ENCODE measurements around the gene MAPKAPK2.
"Not testable (repeated sequence)": the region's sequence is repeated elsewhere in the genome, so short reads cannot be mapped to it uniquely, and the experiment has no call there.

The MAPKAPK2 gene

DNA sequence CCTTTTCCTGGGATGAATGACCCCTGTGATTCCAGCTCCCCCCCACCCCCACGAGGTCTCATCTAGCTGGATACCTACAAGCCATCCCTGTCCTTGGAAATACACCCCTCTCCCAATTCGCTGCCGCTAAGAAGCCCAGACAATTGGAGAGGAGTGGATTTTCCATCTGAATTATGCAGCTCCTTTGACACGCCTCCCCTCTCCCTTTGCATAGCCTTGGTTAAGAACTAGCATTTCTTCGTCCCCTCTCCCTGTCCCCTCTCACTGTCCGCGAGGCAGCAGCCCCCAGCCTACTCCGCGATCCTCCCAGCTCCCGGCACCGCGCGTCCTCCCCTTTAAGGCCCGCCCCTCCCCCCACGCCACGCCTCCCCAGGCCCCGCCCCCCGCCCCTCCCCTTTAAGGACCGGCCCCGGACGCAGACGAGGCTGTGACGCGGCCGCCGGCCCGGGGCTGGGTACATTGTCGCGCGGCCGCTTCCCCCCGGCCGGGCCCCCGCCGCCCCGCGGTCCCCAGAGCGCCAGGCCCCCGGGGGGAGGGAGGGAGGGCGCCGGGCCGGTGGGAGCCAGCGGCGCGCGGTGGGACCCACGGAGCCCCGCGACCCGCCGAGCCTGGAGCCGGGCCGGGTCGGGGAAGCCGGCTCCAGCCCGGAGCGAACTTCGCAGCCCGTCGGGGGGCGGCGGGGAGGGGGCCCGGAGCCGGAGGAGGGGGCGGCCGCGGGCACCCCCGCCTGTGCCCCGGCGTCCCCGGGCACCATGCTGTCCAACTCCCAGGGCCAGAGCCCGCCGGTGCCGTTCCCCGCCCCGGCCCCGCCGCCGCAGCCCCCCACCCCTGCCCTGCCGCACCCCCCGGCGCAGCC lies at the start of gene MAPKAPK2:
MAPKAPK2 (plus strand) TSS at position 428 of the 856 bp plus-strand sequence; CDS start at position 753, 325 bp downstream.
- DNase-seq: peak; percentile 81 to 83

DNA sequence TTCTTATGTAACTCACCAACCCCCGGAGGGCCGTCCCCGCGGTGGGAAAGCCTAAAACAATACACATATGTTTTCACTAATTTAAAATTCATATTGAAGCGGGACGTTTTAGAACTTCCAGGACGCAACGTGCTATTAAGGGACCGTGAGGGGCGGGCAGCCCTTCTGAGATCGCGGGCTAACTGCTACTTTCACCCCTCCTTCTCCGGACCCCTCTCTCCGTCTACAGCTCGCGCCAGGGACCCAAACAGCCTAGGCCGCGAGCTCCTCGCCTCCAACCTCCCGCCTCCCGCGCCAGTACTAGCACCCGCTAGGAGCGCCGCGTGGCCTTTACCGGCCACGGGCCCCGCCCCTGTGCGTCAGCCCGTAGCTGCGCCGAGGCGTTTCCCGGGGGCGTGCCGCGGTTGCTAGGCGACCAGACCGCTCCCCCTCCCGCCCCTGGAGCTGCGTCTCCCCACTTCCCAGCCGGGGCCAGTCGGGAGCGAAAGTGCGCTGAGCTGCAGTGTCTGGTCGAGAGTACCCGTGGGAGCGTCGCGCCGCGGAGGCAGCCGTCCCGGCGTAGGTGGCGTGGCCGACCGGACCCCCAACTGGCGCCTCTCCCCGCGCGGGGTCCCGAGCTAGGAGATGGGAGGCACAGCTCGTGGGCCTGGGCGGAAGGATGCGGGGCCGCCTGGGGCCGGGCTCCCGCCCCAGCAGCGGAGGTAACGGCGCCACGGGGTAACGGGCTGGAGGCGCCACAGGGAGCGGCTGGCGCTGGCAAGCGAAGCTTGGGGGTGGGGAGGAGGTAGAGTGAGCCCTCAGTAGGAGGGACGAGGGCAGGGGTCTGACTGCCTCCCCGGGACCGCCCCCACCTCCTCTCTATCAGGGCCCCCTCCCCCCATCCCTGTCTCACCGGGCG lies 49.4 kb upstream of the MAPKAPK2 start, which contains the start of gene DYRK3:
DYRK3 (plus strand) TSS at position 457 of the 898 bp plus-strand sequence; CDS start at position 625, 168 bp downstream.
- DNase-seq: peak; percentile 94 to 97

DNA sequence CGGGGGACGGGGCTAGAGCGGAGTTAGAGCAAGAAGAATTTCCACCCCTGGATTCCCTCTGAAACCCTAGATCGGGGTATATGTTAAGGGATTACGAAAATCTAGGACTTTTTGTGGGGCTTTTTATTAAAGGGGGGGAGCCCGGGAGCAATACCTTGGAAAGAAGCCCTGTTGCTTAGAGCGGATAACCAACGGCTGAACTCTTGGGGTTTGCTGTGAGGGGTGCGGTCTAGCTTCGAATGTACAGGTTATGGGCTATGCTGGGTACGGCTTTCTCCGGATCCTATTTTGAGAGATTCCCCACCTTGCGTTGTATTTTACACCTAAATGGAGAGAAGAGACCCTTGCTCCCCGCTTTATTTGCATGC lies 48.7 kb upstream of the MAPKAPK2 start:
- no peak for DNase-seq

DNA sequence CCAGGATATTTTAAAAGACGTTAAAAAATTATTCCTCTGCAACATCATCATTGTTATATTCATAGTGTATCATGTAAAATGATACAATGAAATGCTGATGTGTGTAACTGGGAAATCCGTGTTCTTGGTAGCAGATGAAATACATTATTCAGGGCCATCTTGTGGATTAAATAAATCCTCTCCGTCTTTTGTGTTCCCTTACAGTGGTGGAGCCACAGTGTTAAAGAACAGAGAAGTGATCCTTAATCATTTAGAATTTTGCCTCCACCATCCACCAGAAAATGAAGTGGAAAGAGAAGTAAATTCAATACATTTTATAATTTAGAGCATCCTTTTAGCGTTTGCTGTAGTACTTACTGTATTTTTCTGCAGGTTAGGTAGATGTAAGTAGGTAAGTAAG lies 48.0 kb upstream of the MAPKAPK2 start:
- DNase-seq: no peak

DNA sequence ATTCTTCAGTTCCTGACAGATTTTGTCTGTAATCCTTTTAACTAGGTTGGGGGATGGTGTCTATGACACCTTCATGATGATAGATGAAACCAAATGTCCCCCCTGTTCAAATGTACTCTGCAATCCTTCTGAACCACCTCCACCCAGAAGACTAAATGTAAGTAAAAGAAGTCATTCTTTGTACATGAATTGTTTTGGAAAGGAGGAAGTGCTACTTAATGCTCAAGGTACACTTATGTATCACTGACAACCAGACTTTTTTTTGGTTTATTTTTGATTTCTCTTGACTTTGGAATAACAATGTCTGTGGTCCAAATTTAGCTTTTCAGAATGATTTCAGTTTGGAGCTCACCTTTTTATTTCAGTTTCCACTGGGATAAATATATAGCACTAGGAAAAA lies 47.1 kb upstream of the MAPKAPK2 start:
- DNase-seq: no peak

DNA sequence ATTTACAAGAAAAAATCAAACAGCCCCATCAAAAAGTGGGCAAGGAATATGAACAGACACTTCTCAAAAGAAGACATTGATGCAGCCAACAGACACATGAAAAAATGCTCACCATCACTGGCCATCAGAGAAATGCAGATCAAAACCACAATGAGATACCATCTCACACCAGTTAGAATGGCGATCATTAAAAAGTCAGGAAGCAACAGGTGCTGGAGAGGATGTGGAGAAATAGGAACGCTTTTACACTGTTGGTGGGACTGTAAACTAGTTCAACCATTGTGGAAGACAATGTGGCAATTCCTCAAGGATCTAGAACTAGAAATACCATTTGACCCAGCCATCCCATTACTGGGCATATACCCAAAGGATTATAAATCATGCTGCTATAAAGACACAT lies 42.6 kb upstream of the MAPKAPK2 start:
- DNase-seq: not testable (repeated sequence)

DNA sequence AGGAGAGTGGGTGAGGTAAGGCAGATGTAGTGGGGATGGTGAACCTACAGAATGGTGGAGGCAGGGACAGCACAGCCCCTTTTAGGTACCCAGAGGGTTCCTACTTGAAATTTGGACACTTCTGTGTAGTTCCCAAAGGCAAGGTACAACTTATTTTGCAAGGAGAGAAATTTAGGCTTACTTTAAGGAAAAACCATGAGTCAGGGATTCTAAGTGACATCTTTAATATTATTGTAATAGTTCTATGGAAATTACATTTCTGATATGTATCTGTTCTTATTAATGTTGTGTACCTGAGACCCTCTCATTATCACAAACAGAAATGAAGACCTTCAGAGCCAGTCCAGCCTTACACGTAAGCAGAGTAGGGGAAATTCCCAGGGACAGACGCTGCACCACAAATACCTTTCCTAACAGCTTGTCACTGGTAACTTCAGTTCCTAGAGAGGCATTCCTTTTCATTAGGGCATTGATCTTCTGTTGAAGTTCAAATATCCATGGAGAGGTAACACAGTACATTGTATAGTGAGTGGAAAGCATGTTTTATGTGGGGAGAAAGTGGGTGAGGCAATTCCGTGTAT lies 41.5 kb upstream of the MAPKAPK2 start:
- DNase-seq: no peak

DNA sequence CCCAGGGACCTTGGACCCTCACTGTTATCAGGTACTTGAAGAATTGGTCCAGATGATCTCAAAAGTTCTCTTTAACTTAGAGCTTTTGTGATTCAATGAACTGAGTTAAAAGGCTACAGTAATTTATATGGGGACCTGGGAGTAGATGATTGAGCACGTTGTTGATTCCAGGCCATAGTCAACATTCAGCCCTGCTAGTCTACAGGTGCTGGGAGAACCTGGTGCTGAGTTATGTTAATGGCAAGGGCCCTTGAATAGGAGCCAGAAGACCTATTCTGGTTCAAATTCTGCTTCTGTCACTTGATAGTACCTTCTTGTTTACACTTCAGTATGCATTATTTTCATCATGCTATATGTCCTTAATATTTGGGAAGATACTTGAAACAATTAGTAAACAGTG lies 38.2 kb upstream of the MAPKAPK2 start:
- no peak for DNase-seq

DNA sequence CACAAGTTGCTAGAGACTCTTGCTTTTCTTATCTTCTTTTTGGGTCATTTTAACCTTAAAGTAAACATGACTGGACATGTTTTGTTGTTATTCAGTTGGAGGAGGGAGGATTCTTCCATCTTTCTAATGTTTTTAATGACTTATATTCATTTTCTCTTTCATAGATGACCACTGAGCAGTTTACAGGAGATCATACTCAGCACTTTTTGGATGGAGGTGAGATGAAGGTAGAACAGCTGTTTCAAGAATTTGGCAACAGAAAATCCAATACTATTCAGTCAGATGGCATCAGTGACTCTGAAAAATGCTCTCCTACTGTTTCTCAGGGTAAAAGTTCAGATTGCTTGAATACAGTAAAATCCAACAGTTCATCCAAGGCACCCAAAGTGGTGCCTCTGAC lies 37.5 kb upstream of the MAPKAPK2 start:
- no peak for DNase-seq

DNA sequence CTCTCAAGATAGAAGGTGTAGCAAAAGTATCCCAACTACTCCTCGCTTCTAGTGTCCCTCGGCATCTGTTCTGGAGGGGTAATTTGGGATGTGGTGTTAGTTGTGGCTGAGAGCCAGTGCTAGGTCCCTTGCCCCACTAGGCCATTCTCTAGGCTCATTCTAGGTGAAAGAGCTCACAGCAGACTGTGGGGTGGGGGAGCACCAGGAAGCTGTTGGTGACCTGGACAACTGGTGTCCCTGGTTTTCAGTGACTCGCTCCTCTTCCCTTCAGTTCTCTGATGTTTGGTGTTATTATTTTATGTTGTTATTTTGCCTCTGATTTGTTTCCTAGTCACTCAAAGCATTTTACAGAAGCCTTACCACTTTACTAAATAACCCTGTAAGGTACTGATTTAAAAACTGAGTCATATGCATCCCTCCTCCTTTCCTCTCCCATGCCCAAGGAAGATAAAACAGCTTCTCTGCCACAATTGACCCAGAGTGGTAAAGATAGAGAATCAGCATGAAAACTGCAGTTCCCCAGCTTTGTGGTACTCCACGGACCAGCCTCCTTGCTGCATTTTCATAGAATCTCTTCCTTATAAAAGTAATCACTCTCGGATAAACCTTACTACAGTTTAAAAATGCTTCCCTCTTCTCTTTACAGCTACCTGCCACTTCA lies 35.3 kb upstream of the MAPKAPK2 start:
- no peak for DNase-seq

DNA sequence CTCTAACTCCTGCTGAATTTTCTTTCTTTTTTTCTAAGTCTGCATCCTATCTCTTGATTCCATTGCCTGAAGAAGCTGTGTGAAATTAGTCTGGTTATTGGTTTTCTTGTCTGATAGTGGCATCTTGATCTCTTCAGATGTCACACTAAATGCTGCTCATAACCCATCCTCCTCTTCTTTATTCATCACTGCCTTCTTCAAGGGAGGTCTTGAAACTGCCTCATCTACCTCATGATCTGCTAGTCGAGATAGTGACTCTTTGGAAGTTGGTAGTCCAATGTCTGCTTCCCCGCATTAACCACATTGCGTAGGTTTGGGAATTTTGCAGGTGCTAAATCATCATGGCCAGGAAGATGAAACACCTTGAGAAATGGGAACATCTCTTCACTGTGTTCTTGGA lies 33.7 kb upstream of the MAPKAPK2 start:
- DNase-seq: no peak

DNA sequence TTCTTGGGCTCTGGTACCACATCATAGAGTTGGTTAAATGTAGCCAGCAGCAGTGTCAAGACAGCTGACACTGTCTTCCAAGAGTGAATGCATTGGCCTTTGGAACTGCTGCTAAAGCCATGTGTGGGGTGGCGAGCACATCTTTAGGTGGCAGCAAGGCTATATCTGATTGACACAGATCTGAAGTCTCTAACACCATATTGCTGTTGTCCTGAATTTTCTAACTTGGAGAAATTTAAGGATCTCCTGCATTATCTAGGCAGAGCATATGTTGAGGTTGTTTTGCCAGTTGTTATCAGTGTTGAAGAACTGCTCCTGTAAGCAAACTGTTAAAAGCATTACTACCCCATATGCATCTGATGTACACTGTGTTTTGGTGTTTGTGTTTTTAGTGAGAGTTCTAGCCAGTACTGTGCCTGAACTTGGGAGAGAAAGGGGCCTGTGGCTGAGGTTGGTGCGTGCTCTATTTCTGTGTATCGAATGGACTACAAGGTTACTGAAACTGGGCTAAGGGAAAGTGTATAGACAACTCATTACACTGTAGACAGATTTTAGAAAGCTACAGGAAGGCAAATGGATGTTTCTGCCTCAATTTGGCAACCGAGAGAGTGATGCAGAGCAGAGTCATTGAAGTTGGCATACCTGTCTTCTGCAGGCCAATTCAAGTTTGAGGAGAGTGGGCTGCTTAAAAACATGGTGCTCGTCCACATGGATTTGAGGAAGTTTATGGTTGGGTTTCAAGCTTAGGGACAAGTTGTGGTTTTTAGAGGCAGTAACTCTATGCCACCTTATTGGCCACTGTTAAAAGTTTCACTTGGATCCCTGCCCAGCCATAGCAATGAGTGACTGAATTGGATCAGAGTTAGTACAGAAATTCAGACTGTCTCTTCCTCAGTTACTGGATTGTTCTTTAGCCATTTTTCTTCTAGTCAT lies 32.5 kb upstream of the MAPKAPK2 start:
- DNase-seq: no peak

DNA sequence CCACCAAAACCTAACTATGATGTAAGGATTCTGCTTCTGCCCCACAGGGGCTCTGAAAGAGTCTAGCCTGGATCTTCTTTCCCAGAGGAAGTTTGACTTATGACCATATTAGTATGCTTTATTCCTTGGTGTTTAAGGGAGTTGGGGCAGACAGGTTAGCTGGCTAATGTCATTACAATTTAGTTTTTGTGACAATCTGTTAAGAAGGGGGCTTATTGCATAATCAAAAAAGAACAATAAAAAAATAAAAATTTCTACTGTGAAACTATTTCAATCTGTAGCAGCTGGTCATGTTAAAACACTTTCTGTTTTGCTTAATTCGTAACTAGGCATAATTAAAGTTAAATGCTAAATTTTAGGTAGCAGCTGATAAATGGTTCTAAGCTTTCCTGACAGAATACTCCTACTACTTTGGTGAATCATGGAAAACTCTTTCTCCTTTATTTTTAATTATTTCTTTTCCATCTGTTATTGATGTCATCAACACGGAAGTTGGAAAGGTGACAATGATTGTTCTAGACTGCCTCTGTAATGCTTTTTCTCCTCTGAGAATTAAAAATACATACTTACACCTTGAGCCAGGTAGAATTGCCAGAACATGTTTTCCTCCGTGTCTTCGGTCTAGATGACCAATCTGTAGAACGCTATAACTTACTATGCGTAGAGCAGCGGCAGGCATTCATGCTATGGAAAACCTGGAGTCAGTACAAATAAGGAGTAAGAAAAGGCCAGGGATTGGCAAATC lies 30.8 kb upstream of the MAPKAPK2 start:
- DNase-seq: no peak

DNA sequence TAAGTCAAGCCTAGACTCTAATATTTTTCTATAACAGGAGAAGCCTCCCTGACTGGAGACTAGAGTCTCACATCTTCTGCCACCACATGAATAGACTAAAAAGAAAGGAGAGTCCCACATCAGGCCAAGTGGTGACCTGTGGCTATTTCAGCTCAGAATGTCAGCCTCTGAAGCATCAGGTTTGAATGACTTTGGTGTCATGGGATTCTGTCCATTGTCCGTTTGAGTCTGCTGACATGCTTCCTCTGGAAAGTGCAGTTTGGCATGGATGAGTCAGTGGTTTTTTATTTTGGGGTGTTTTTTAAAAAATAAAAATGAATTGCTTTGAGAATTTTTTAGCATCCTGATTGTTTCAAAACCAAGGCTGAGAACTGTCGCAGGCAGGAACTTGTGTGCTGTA lies 29.9 kb upstream of the MAPKAPK2 start:
- no peak for DNase-seq

DNA sequence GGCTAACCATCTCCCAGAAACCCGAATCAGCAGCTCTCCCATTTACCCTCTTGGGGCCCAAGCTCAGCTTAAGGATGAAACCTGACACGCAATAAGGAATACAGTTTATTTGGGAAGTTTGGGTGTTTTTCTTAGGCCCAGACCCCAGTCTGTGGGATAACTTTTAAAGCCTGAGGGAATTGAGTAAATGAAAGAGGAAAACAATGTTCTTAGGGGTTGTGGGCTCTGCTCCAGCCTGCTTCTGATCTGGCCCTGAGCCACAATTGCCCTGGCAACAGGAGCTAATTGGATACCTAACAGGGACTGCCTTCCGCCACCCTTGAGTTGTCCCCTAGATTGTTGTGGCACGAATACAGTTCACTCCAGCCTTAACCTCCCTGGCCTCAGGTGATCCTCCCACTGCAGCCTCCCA lies 29.2 kb upstream of the MAPKAPK2 start:
- DNase-seq: no peak

DNA sequence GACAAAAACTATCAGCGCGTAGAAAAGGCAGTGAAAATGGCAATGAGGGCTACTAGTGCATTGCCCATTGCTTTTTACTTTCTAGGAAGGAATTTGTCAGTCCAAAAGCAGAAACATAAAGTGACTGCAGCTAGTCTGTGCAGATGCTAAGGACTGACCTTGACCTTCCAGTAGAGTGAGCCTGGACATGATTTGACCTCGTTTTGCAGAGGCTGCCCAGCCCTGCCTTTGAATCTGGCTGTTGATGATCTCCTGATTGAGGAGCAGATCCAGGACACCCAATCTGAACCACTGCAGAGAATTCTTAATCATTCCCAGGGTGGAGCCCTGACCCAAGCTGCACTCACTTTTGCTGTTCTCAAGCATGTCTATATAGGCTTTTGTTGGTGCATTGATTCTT lies 27.8 kb upstream of the MAPKAPK2 start:
- DNase-seq: no peak

DNA sequence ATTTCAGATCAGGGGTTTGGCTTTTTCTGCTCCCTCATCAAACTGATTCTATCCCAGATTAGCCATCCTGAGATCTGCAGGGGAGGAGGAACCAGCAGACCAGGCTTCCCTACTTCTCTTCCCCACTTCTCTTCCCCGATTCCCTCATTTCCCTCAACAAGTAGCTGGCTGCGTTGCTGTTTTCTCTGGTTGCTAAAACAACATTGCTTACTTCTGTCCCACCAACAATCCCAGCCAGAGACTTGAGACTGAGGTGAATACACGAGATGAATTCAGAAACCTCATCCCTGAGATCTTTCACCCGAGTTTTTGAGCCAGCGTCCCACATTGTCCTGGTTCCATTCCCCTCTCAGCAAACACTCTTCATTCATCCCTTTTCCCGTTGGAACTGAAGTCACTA lies 27.0 kb upstream of the MAPKAPK2 start:
- DNase-seq: no peak

DNA sequence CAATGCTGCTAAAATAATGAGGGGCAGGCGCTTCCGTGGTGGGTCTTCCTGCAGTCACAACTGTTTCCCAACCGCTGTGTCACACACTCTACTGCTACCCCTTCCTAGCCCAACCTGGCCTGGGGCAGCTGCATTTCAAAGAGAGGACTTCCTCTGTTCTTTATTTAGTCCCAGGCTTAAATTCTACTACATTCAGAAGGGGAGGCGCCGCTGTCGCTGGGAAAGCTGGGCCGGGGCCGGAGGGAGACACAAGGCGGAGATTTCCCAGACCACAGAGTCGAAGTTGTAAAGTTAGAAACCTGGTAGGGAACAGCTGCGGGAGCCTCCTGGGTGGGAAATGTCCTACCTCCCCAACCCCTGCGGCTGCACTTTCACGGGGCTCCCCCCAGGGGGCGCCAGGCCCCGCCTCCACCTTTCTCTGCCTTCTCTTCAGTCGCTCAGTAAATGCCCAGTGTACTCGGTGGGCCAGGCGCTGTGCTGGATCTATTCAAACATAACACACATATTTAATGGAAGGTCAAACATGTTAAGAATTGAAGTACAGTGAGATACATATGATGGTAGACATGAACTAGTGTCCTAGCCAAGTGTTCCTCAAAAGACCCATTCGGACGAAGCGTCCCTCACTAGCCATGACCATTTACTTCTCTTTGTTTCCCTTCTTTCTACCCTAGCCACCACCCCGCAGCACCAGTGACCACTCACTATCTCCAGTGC lies 26.3 kb upstream of the MAPKAPK2 start:
- DNase-seq: peak; percentile 56 to 70

DNA sequence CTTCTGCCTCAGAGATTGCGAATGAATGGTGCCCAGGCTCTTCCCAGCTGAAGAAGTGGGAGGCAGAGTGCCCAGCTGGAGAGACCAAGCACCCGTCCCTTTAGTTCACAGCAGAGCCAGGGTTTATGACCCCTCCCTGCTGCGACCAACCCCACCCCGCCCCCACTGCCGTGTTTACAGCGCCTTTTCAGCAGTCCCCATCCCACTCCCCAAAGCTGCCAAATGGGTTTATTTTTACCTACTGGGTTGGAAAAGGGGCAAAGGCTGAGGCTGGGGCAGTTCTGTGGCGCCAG lies 25.8 kb upstream of the MAPKAPK2 start:
- no peak for DNase-seq

DNA sequence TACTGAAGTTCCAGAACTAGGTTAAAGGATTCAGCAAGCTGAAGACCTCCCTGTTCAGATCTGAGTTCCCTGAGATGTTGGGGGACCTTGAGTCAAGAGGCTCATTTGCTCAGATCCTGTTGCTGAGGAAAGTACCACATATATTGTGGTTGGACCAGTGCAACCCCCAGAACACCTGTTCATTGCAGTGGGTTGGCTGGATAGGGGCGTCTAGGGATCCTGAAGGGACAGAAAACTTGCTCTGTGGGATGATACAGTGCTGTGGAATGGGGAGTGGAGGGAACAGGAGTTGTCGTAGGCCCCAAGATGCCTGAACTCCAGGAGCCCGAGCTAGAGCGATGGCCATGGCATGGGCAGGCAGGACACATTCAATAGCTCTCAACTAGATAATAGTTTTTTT lies 24.6 kb upstream of the MAPKAPK2 start:
- no peak for DNase-seq

Data from activated T-cell treated with anti-CD3 and anti-CD28 coated beads, Interleukin-2, amount 50 U/mL, for 48 hours (primary cell).